ENCODE results near the gene MRPS33. TPM values are rescaled to one million over a fixed set of nuclear protein-coding genes. Genes with fewer than 3 reads are reported as not detected.

The MRPS33 gene
- total and polyA plus RNA-seq, 10 of the 15 experiments (the other 5 are each of a cell fraction or from before 2014, with no cell fraction given): 48.4 to 372 (median 124) TPM

DNA sequence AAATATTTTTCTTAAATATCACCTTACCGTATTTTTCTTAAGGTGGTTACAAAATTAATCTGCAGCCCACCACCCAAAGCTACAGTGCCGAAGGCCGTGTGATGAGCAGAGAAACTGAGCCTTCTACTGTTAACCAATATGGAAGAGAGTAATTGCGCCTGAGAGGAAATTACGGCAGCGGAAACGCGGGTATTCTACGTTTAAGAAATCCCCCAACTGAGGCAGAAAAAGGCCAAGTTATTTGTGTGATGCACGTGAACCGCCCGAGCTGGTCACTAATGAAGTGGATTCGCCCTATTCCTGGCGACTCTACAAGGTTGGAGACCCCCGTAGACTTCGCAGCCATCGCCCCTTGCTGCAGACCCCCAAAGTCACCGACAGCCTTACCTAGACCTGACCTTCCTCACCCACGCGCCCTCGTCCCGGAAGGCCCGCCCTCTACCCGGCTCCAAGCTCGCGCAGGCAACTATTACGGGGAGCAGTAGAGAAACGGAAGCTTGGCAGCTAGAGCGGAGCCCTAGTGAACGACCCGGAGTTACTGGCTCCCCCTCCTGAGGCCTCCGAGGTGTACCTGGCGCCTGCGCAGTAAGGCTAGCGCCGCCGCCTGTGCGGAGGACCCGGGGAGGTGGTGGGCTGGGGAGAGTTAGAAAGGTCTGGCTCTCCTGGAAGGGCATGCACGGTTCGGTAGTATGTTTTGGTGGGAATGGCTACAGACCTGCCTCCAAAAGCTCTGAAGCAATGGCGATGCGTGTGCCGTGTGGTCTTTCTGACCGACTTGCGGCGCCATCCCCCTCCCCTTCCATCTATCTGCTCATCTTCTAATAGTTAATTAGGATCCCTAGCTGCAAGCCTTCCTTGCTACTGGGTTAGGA is at the start of gene MRPS33 (continued):
- TF ChIP-seq WRNIP1 (IDR thresholded peaks at IDR 0.05; ENCODE audit: borderline replicate concordance, low read depth, low read length) (no peak), HDAC6 (IDR thresholded peaks at IDR 0.05; ENCODE audit: unreplicated experiment) (no peak), HCFC1 (IDR thresholded peaks at IDR 0.05; ENCODE audit: low read length) (peak; percentile 80), TCF3 (IDR thresholded peaks at IDR 0.05; ENCODE audit: borderline replicate concordance, insufficient read depth, low read depth, low read length) (0 out of 2 replicates have a peak, but pooled peaks have one; percentile 46), ESRRA (IDR thresholded peaks at IDR 0.05; ENCODE audit: low read length) (peak; percentile 85; the same call in 1 of the 2 replicates), KLF5 (IDR thresholded peaks at IDR 0.05; ENCODE audit: partially characterized antibody) (peak; percentile 59), ZNF207 (IDR thresholded peaks at IDR 0.05; ENCODE audit: borderline replicate concordance) (peak; percentile 93; the same call in 1 of the 2 replicates), SRF (IDR thresholded peaks at IDR 0.05; ENCODE audit: low read depth in 2 of 2, low read length in 2 of 2) (no peak), SREBF1 (IDR thresholded peaks at IDR 0.05; ENCODE audit: low read length) (0 out of 2 replicates have a peak, but pooled peaks have one; percentile 20), HDAC2 (IDR thresholded peaks at IDR 0.05) (no peak), FOS (IDR thresholded peaks at IDR 0.05; ENCODE audit: borderline replicate concordance, extremely low read depth, insufficient read length) (no peak), NFXL1 (IDR thresholded peaks at IDR 0.05; ENCODE audit: borderline replicate concordance) (no peak), RAD51 (IDR thresholded peaks at IDR 0.05) (peak; percentile 41), BRCA1 (IDR thresholded peaks at IDR 0.05; ENCODE audit: low read depth, low read length) (no peak)
- TF ChIP-seq, protein P1, sequence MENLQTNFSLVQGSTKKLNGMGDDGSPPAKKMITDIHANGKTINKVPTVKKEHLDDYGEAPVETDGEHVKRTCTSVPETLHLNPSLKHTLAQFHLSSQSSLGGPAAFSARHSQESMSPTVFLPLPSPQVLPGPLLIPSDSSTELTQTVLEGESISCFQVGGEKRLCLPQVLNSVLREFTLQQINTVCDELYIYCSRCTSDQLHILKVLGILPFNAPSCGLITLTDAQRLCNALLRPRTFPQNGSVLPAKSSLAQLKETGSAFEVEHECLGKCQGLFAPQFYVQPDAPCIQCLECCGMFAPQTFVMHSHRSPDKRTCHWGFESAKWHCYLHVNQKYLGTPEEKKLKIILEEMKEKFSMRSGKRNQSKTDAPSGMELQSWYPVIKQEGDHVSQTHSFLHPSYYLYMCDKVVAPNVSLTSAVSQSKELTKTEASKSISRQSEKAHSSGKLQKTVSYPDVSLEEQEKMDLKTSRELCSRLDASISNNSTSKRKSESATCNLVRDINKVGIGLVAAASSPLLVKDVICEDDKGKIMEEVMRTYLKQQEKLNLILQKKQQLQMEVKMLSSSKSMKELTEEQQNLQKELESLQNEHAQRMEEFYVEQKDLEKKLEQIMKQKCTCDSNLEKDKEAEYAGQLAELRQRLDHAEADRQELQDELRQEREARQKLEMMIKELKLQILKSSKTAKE (IDR thresholded peaks at IDR 0.05; ENCODE audit: low read depth, poor library complexity, severe bottlenecking): peak; percentile 50
- TF ChIP-seq, protein P2, sequence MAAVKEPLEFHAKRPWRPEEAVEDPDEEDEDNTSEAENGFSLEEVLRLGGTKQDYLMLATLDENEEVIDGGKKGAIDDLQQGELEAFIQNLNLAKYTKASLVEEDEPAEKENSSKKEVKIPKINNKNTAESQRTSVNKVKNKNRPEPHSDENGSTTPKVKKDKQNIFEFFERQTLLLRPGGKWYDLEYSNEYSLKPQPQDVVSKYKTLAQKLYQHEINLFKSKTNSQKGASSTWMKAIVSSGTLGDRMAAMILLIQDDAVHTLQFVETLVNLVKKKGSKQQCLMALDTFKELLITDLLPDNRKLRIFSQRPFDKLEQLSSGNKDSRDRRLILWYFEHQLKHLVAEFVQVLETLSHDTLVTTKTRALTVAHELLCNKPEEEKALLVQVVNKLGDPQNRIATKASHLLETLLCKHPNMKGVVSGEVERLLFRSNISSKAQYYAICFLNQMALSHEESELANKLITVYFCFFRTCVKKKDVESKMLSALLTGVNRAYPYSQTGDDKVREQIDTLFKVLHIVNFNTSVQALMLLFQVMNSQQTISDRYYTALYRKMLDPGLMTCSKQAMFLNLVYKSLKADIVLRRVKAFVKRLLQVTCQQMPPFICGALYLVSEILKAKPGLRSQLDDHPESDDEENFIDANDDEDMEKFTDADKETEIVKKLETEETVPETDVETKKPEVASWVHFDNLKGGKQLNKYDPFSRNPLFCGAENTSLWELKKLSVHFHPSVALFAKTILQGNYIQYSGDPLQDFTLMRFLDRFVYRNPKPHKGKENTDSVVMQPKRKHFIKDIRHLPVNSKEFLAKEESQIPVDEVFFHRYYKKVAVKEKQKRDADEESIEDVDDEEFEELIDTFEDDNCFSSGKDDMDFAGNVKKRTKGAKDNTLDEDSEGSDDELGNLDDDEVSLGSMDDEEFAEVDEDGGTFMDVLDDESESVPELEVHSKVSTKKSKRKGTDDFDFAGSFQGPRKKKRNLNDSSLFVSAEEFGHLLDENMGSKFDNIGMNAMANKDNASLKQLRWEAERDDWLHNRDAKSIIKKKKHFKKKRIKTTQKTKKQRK (IDR thresholded peaks at IDR 0.05; ENCODE audit: low read depth, low read length): no peak
- TF ChIP-seq, protein P3, sequence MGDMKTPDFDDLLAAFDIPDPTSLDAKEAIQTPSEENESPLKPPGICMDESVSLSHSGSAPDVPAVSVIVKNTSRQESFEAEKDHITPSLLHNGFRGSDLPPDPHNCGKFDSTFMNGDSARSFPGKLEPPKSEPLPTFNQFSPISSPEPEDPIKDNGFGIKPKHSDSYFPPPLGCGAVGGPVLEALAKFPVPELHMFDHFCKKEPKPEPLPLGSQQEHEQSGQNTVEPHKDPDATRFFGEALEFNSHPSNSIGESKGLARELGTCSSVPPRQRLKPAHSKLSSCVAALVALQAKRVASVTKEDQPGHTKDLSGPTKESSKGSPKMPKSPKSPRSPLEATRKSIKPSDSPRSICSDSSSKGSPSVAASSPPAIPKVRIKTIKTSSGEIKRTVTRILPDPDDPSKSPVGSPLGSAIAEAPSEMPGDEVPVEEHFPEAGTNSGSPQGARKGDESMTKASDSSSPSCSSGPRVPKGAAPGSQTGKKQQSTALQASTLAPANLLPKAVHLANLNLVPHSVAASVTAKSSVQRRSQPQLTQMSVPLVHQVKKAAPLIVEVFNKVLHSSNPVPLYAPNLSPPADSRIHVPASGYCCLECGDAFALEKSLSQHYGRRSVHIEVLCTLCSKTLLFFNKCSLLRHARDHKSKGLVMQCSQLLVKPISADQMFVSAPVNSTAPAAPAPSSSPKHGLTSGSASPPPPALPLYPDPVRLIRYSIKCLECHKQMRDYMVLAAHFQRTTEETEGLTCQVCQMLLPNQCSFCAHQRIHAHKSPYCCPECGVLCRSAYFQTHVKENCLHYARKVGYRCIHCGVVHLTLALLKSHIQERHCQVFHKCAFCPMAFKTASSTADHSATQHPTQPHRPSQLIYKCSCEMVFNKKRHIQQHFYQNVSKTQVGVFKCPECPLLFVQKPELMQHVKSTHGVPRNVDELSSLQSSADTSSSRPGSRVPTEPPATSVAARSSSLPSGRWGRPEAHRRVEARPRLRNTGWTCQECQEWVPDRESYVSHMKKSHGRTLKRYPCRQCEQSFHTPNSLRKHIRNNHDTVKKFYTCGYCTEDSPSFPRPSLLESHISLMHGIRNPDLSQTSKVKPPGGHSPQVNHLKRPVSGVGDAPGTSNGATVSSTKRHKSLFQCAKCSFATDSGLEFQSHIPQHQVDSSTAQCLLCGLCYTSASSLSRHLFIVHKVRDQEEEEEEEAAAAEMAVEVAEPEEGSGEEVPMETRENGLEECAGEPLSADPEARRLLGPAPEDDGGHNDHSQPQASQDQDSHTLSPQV (IDR thresholded peaks at IDR 0.05): peak; percentile 83; the same call in 1 of the 2 replicates

Measured in GM12878 (cell line).